Parathyroid adenoma (tissue), 2 donors: ENCODE measurements around the gene SFRP5.

ENCODE experiments used
- H2AFZ ChIP-seq: fragments of 300-600 bp; sonication (generic); one replicate; pipeline ENCODE4 v1.7.0; 2017; ENCODE audit warnings: antibody characterized with exemption, mild to moderate bottlenecking
- H3K27ac ChIP-seq: fragments of 300-600 bp; sonication (generic); one replicate; pipeline ENCODE4 v1.7.0; 2017
- H3K27me3 ChIP-seq: fragments of 300-600 bp; sonication (generic); one replicate; pipeline ENCODE4 v1.7.0; 2017; ENCODE audit warnings: low read length; ENCODE audit not compliant: control insufficient read depth, insufficient read depth
- H3K36me3 ChIP-seq: fragments of 300-600 bp; sonication (generic); one replicate; pipeline ENCODE4 v1.7.0; 2017; ENCODE audit warnings: low read length; ENCODE audit not compliant: control insufficient read depth, insufficient read depth
- H3K4me1 ChIP-seq: fragments of 300-600 bp; sonication (generic); one replicate; pipeline ENCODE4 v1.7.0; 2017; ENCODE audit warnings: control low read depth
- H3K4me2 ChIP-seq: fragments of 300-600 bp; sonication (generic); one replicate; pipeline ENCODE4 v1.7.0; 2017; ENCODE audit warnings: low read length
- H3K4me3 ChIP-seq: fragments of 300-600 bp; sonication (generic); one replicate; pipeline ENCODE4 v1.7.0; 2017; ENCODE audit warnings: low read depth, low read length
- H3K79me2 ChIP-seq: fragments of 300-600 bp; sonication (generic); one replicate; pipeline ENCODE4 v1.7.0; 2017; ENCODE audit warnings: control low read depth
- H3K9ac ChIP-seq: fragments of 300-600 bp; sonication (generic); one replicate; pipeline ENCODE4 v1.7.0; 2017; ENCODE audit warnings: mild to moderate bottlenecking
- H3K9me3 ChIP-seq: fragments of 300-600 bp; sonication (generic); one replicate; pipeline ENCODE4 v1.7.0; 2017; ENCODE audit warnings: low read length; ENCODE audit not compliant: control insufficient read depth
- CTCF ChIP-seq: fragments of 300-600 bp; sonication (generic); IDR thresholded peaks from one replicate; pipeline ENCODE4 v1.7.0; 2017; ENCODE audit warnings: antibody characterized with exemption, mild to moderate bottlenecking
- donor health status: primary hyperparathyroidism.

Gene SFRP5

GRCh38 chr10:97748116-97748515 is 23.7 kb downstream of the SFRP5 start:
- H3K4me2 ChIP-seq = no peak overlapping the region
- H2AFZ ChIP-seq = no peak overlapping the region
- H3K4me1 ChIP-seq = peaks cover under 1% of the 10 kb centered on the region
- H3K9me3 ChIP-seq = no peaks in the 10 kb centered on the region
- no peak overlapping the region for H3K9ac ChIP-seq
- H3K79me2 ChIP-seq = no peaks in the 10 kb centered on the region
- H3K27ac ChIP-seq = no peak overlapping the region
- H3K27me3 ChIP-seq = no peaks in the 10 kb centered on the region
- H3K4me3 ChIP-seq = no peak overlapping the region
- no peak for TF ChIP-seq CTCF
- no peaks in the 10 kb centered on the region for H3K36me3 ChIP-seq

- no peak overlapping the region for H3K4me2 ChIP-seq
- no peak overlapping the region for H2AFZ ChIP-seq
- H3K4me3 ChIP-seq = no peak overlapping the region
- H3K4me1 ChIP-seq = peaks cover 3% of the 10 kb centered on the region
- H3K9me3 ChIP-seq = no peaks in the 10 kb centered on the region
- TF ChIP-seq CTCF = no peak
- no peak overlapping the region for H3K9ac ChIP-seq
- no peak overlapping the region for H3K27ac ChIP-seq
- no peaks in the 10 kb centered on the region for H3K79me2 ChIP-seq
- no peaks in the 10 kb centered on the region for H3K36me3 ChIP-seq
- no peaks in the 10 kb centered on the region for H3K27me3 ChIP-seq
Observed at GRCh38 chr10:97747573-97747972, 24.2 kb downstream of the SFRP5 start.

GRCh38 chr10:97744405-97745035 is 27.3 kb downstream of the SFRP5 start:
- H3K79me2 ChIP-seq = peaks cover 6% of the 10 kb centered on the region
- H3K4me2 ChIP-seq = no peak overlapping the region
- H3K9me3 ChIP-seq = no peaks in the 10 kb centered on the region
- H2AFZ ChIP-seq = no peak overlapping the region
- no peaks in the 10 kb centered on the region for H3K27me3 ChIP-seq
- H3K36me3 ChIP-seq = no peaks in the 10 kb centered on the region
- H3K4me3 ChIP-seq = no peak overlapping the region
- H3K9ac ChIP-seq = no peak overlapping the region
- TF ChIP-seq CTCF = no peak
- no peak overlapping the region for H3K27ac ChIP-seq
- H3K4me1 ChIP-seq = peaks cover 3% of the 10 kb centered on the region

GRCh38 chr10:97743169-97743943 is 28.4 kb downstream of the SFRP5 start:
- Histone ChIP-seq H3K4me2 (no peak overlapping the region), H3K9me3 (no peaks in the 10 kb centered on the region), H3K9ac (no peak overlapping the region), H3K27me3 (no peaks in the 10 kb centered on the region), H3K4me3 (no peak overlapping the region), H3K27ac (no peak overlapping the region), H2AFZ (no peak overlapping the region), H3K36me3 (no peaks in the 10 kb centered on the region), H3K4me1 (peaks cover 3% of the 10 kb centered on the region), H3K79me2 (peaks cover 8% of the 10 kb centered on the region)
- no peak for TF ChIP-seq CTCF
